Measurements from ENCODE around the gene PAPPA2.

DNA sequence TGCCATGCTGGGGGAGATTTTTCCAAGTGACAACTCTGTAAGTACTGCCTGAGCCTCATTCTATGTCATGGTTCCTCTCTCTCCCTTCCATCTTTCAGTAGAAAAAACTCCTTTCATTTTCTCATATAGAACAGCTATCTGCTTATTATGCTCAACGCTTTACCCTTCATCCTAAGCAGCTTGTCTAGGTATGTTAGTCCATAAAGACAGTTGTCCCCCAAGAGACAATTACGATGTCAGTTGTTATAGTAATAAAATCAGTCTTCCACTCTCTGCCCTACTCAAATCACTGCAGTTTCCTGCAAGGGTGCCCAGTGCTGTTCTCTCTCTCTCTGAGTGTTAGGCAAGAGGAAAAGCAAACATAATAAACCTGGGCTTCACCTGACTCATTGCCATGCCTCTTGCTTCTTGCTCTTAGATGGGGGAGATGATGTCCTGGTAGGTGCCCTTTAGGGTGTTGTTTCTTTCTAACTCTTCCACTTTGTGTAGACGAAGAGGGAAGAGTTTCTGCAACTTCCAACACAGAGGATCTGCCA, 59.4 kb downstream of the PAPPA2 start:
- TF ChIP-seq, protein P1, sequence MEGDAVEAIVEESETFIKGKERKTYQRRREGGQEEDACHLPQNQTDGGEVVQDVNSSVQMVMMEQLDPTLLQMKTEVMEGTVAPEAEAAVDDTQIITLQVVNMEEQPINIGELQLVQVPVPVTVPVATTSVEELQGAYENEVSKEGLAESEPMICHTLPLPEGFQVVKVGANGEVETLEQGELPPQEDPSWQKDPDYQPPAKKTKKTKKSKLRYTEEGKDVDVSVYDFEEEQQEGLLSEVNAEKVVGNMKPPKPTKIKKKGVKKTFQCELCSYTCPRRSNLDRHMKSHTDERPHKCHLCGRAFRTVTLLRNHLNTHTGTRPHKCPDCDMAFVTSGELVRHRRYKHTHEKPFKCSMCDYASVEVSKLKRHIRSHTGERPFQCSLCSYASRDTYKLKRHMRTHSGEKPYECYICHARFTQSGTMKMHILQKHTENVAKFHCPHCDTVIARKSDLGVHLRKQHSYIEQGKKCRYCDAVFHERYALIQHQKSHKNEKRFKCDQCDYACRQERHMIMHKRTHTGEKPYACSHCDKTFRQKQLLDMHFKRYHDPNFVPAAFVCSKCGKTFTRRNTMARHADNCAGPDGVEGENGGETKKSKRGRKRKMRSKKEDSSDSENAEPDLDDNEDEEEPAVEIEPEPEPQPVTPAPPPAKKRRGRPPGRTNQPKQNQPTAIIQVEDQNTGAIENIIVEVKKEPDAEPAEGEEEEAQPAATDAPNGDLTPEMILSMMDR (IDR thresholded peaks at IDR 0.05; ENCODE audit: low read length): no peak
- TF ChIP-seq EZH2 (IDR thresholded peaks at IDR 0.05; ENCODE audit: borderline replicate concordance, low read length): no peak
